ENCODE results near the gene KCNN4.

Gene KCNN4

DNA sequence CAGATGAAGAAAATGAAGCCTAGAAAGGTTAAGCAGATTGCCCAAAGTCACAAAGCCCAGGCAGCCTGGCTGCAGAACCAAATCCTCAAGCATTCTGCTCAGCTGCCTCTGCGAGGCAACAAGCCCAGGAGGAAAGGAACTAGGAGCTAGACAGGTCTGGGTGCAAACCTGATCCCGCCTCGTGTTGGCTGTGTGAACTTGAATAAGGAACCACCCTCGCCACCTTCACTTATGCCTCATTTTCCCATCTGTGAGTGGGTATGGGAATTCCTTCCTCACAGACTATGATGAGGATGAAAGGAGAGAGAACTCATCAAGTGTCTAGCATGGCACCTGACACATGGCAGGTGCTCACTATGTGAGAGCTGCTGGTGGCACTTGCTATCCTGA is 32.6 kb downstream of the KCNN4 start:
- DNase-seq (ENCODE audit: low read depth), result no peak

DNA sequence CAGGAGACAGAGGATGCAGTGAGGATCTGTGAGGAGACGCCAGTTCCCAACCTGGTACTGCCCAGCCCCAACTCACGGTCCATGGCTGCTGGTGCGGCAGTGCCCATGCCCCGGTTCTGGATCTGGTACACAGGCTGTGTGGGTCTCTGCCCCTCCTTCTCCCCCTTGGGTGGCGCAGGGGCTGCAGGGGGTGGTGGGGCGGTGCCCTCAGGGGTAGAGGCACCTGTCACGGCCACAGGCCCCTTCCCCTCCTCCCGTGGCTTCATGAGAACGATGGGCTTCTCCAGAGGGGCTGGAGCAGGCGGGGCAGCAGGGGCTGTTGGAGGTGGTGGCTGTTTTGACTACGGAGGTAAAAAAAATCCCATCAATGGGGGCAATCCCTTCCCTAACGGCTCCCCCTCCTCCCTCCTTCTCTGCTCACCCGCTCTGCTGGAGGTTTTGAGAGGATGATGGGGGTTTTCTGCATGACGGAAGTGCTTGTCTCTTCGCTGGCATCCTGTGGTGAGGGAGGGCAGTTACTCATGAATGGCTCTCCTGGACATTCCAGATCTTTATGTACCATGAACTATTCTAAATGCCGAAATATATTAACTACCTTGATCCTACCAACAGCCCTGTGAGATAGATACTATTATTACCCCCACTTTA is 33.1 kb downstream of the KCNN4 start:
- no peak for DNase-seq (ENCODE audit: low read depth)

DNA sequence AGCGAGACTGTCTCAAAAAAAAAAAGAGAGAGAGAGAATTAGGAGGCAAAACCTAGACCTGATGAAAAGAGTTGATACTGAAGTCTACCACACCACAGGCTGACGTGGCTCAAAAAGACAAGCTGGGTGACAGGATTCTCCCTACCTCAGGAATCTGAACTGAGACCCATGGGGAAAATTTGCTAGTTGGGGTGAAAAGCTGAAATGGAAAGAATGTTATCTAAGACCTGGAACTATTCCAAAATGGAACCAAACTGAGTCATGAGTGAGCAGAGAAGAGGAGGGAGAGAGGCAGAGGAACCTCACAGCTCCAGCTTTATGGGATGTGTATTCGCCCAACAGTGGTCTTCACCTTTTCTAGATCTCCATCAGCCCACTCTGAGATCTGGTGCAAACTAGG is 37.7 kb downstream of the KCNN4 start:
- DNase-seq (ENCODE audit: low read depth), result no peak

DNA sequence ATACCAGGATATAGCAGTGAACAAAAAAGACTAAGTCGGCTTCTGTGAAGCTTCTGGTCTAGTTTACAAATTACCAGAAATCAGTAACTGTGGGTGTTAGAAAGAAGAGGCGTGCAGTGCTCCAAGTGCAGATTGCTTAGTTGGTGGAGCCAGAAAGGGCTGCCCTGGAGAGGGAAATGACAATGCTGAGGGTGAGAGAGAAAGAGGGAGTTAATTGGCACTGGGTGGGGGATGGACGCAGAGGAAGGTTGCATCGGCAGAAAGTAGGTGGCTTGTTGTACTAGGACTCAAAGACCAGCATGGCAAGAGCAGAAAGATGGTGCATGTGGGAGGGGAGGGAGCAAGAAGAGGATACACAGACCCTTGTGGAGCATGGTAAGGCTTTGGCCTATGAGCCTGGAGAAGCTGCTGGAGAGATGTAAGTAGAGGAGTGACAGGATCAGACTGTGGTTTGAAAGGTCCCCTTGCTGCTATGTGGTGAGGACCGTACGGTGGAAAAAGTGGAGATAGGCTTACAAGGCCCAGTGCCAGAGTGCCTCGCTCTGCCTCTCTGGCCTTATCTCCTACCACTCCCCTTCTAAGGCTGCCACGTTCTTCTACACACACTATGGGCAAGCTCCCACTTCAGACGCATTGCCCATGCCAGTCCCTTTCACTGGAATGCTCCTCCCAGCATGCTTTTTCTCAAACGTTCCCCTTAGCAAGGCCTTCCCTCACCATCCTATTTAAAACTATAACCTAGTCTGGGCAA is 39.5 kb downstream of the KCNN4 start:
- DNase-seq (ENCODE audit: low read depth), result no peak

DNA sequence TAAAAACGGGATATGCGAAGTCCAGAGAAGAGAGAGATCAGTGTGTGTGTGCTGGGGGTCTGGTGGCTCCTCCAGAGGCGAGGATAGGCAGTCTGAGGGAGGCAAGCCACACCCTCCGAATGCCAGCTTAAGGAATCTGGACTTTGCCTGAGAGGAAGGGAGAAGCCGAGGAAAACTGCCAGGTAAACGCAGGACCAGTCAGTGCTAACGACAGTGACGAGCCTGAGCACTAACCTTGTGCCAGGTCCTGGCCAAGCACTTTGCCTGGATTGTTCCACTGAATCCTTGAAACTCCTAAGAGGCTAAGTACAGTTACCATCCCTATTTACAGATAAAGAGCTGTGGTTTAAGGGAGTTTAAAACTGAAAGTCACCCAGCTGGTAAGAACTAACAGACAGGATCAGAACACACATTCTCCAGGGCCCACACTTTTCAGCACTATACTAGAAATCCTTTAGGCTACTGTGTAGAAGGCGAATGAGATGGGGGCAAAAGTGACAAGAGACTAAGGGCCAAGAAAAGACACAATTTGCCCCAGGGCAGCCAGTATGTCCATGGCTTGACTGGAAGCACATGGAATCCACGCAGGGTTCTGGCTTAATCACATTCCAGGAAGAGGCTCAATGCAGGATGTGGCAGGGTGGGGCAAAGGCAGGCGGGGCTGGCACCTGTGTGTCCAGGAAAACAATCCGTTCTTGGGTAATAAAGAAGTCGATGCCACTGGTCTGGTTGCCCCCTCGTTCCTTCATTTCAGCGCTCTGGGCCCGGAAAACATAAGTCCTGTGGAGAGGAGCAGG is 41.1 kb downstream of the KCNN4 start:
- no peak for DNase-seq (ENCODE audit: low read depth)

DNA sequence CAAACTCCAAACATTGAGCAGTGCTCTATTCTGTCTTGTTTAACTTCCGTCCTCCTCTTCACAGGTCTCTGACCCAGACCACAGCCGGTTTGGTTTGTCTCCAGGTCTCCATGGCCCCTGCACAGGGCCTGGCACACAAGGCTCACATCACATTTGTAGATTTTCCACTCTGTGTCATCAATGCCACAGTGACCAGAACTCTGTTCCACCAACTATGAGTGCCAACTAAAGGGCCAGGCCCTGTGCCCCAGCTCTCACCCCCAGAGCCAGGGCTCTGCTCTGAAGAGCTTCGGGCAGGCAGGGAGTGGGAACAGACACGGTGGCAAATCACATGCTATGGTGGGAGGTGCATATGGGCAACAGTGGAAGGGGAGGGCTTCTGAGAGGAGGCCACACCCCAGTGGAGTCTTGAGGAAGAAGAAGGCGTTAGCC is 42.0 kb downstream of the KCNN4 start:
- DNase-seq (ENCODE audit: low read depth), result no peak

DNA sequence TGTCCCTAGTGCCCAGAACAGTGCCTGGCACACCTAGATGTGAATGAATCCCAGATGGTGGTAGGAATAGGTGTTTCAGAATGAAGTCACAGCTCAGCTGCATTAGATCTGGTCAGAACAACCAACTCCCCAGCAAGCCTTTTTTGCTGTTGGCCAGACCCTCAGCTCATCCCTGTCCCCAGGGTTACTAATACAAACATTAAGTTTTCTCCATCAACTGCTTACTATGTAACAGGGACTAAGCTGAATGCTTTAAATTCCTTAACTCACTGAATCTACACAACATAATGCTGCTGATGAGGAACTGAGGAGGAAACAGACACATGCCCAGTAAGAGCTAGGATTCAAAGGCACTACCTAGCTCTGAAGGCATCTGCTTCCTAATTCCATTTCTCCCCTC is 44.8 kb downstream of the KCNN4 start:
- no peak for DNase-seq (ENCODE audit: low read depth)

DNA sequence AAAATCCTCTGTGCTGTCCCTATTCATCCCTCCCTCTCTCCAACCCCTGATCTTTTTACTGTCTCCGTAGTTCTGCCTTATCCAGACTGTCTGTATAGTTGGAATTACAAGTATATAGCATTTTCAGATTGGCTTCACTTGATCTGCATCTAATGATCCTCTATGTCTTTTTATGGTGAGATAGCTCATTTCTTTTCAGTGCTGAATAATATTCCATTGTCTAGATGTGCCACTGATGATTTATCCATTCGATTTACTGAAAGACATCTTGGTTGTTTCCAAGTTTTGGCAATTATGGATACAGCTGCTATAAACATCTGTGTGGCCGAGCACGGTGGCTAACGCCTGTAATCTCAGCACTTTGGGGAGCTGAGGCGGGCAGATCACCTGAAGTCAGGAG is 45.8 kb downstream of the KCNN4 start:
- no peak for DNase-seq (ENCODE audit: low read depth)

DNA sequence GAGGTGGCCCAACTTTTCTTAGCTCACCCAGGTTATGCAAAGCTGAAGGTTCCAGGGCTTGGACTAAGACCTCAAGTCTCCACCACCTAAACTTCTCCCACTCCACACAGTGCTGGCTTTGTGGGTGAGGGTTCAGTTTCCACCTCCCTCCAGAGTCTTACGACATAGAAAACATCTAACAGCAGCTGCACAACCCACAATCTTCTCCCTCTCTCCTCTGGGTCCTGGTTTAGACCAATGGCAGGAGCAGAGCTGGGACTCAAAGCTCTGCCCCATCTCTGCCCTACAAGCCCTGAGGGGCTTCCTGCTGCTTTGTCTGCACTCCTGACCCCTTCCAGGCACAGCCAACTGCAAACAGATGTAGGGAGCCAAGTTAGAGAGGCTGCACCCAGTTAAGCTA is 48.9 kb downstream of the KCNN4 start:
- no peak for DNase-seq (ENCODE audit: low read depth)

DNA sequence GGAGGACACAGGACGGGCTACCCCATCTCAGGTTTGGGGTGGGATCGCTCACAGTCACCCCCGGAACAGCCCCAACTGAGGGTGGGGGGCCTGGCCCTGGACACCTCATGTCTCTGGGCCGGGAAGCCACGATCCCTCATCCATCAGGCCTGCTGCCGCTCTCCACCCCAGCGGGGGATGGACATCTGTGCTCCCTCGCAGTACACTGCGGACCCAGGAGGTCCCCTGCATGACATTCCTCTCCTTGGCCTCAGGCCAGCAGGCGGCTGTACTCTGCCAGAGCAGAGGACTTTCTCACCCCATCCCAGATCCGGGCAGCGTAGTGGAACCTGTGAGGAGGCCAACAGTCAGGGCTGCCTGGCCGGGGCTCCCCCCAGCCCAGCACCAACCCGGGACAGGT is 49.4 kb downstream of the KCNN4 start:
- no peak for DNase-seq (ENCODE audit: low read depth)

DNA sequence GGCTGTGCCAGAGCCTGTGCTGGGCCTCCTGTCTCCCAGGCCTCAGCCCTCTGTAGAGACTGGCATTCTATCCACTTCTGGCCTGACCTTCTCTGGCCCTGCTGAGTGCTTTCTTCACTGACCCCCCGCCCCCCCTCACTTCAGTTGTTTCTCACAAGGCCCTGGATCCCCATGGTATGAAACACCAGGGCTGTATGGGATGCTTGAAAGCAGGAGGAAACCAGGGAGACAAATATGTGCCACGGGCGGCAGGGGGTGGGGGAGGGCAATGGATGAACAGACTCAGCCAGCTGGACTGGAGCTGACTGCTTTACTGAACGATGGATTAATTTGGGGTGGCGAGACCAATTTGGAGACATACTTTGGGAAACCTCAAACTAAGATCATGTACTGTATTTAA is 50.9 kb downstream of the KCNN4 start:
- DNase-seq (ENCODE audit: low read depth), result no peak

DNA sequence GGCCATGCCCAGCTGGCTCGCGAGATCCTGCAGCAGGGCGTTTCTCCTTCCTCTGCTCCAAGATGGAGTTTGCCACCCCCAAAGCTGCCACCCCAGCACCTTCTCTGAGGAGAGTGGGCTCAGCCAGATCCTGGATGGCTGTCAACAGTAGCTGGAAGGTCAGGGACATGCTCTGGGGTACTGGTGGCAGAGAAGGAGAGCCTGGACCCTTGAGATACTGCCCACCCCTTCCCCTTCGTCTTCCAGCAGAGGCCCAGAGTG is 53.2 kb downstream of the KCNN4 start:
- DNase-seq (ENCODE audit: low read depth), result no peak

DNA sequence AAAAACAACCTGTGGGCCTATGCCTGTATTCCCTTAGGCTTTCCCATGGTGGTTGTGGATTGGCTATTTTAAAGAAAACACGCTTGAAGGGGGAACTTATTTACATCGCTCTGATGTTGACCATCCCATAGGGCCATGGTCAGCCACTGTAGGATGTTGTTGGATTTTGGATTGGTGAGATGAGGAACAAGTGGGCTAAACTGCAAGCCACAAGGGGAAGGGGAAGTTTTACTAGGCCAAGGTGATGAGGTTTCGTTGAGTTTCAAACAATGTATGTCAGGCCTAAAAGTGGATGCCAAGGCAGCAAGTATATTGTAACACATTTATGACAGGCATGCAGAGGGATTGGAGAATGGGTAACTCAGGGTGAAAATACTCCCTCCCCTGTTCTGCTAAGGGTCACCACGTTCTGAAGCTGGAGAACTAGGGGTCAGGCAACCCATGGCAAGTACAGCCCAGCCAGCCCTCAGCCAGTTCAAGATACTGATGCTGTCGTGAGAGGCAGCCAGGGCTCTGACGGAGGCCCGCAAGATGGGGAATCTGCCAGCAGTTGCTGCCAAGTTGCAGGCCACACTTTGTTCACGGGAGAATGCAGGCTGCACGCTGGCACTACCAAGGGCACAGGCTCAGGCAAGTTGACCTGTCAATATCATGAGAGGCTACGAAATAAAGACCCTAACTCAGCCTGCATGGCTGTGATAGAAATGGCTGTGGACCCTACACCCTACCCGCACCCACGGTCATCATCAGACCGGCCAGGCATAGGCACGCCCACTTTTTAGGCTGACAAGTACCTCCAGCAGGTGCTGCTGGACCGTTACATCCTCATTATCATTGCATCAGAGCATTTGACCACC is 53.8 kb downstream of the KCNN4 start:
- no peak for DNase-seq (ENCODE audit: low read depth)

DNA sequence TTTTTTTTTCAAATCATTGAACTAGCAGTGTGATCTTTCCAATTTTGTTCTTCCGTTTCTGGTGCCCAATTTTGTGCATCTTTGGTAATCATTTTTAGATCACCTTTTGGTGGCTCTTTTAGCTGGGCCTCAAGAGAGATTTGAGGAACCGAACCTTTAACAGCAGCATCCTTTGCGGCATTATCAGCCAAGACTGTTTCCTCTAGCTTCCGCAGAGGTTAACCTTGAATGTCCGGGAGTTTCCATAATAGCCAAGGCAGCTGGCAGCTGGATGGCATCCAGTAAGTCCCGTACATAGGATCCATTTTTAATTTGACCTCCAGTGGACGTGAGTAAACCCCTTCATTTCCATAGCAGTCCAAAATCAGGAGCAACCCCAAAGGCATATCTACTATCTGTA is 55.3 kb downstream of the KCNN4 start:
- no peak for DNase-seq (ENCODE audit: low read depth)

DNA sequence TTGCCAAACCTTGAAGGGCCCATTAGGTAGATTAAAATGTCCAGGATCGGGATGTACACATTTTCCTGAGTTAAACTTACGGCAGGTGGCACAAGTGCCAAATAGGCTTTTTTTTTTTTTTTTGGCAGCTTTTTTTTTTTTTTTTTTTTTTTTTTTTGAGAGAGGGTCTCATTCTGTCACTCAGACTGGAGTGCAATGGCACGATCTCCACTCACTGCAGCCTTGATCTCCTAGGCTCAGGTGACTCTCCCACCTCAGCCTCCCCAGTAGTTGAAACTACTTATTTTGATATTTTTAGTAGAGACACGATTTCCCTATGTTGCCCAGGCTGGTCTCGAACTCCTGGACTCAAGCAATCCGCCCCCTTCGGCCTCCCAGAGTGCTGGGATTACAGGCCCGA is 55.9 kb downstream of the KCNN4 start:
- no peak for DNase-seq (ENCODE audit: low read depth)

DNA sequence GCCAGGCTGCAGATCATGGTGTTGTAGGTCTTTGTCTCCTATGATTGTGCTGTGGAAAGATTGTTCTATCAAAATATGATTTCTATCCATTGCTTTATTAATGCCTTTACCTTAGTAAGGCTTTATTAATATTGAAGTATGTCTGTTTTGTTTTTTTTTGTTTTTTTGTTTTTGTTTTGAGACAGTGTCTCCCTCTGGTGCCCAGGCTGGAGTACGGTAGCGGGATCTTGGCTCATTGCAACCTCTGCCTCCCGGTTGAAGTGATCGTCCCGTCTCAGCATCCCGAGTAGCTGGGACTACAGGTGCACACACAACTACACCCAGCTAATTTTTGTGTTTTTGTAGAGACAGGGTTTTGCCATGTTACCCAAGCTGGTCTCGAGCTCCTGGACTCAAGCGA is 57.2 kb downstream of the KCNN4 start:
- no peak for DNase-seq (ENCODE audit: low read depth)

DNA sequence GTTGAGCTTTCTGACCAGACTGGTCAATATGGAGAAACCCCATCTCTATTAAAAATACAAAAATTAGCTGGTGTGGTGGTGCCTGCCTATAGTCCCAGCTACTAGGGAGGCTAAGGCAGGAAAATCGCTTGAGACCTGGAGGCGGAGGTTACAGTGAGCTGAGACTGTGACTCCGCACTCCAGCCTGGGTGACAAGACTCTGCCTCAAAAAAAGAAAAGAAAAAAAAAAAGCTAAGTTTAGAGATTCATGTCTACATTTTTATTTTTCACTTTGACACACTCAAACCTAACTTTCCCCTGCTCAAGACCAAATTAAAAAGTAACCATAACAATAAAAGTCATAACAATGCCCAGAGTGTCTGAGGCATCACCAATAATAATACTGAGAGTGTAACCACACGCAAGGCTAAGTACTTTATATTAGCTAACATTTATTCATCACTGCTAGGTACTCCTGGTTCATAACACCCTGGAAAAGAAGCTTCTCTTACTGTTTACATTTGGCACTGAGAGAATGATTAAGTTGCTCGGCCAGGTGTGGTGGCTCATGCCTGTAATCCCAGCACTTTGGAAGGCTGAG is 59.2 kb downstream of the KCNN4 start:
- no peak for DNase-seq (ENCODE audit: low read depth)

DNA sequence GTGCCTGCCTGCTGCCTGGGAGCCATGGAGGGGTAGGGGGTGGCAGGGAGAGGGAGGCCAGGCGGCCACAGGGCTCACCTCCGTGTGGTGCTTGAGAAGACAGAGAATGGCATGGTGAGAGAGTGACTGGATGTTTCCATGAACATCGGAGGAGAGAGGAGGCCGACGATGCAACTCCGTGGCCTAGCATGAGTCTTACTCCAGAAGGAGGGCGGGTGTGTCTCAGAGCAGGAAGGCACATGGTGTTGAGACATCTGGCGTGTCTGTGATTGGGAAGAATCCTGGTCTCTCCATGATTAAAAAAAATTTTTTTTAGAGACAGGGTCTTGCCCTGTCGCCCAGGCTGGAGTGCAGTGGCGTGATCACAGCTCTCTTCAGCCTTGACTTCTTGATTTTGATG is 59.8 kb downstream of the KCNN4 start:
- DNase-seq (ENCODE audit: low read depth), result no peak

DNA sequence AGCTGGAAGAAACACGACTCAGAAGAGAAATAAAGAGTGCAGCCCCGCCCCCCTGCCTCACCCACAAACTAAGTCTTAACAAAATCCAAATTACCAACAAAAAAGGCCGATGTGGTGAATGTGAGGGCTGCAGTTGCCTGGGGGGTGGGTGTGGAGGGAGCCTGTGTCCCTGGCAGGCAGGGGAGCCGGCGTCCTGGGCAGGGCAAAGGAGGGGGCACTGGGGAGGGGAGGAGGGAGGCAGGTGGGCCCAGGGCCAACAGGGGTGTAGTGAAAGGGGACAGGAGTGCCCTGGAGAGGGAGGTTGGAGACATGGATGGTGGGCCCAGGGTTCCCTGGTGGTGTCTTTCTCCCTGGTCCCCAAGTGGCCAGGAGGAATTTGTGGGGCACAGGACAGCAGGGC is 60.9 kb downstream of the KCNN4 start:
- no peak for DNase-seq (ENCODE audit: low read depth)

DNA sequence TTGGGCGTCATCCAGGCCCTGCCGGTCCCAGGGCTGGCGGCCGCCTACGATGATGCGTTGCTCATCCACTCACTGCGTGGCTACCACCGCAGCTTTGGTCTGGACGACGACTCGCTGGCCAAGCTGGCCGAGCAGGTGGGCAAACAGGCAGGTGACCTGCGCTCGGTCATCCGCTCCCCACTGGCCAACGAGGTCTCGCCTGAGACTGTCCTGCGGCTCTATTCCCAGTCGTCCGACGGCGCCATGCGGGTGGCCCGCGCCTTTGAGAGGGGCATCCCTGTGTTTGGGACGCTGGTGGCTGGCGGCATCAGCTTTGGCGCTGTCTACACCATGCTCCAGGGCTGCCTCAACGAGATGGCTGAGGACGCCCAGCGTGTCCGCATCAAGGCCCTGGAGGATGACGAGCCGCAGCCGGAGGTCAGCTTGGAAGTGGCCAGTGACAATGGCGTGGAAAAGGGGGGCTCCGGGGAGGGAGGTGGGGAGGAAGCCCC is 61.4 kb downstream of the KCNN4 start:
- DNase-seq (ENCODE audit: low read depth), result no peak

DNA sequence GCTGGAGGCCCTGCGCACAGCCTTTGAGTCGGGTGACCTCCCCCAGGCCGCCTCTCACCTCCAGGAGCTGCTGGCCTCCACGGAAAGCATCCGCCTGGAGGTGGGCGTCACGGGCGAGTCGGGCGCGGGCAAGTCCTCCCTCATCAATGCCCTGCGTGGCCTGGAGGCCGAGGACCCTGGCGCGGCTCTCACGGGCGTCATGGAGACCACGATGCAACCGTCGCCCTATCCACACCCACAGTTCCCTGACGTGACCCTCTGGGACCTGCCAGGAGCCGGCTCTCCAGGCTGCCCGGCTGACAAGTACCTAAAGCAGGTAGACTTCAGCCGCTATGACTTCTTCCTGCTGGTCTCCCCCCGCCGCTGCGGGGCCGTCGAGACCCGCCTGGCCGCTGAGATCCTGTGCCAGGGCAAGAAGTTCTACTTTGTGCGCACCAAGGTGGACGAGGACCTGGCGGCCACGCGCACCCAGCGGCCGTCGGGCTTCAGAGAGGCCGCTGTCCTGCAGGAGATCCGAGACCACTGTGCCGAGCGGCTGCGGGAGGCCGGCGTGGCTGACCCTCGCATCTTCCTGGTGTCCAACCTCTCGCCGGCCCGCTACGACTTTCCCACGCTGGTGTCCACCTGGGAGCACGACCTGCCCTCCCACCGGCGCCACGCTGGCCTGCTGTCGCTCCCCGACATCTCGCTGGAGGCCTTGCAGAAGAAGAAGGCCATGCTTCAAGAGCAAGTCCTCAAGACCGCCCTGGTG is 62.0 kb downstream of the KCNN4 start:
- no peak for DNase-seq (ENCODE audit: low read depth)
